RWPE1 (cell line): ENCODE data around the gene GALNTL6.
A peak's percentile ranks its signal among the peaks of the same experiment; 100 is the strongest.
"Not testable (repeated sequence)": the region's sequence is repeated elsewhere in the genome, so short reads cannot be mapped to it uniquely, and the experiment has no call there.

Source experiments
- CTCF ChIA-PET: fragments of 350-600 bp; sonication (Branson Sonifier 250); formaldehyde crosslinking; extraction: SDS; loops from one replicate; lab custom pipeline; 2021; lab: Yijun Ruan, JAX
- POLR2A ChIA-PET: fragments of 400-600 bp; formaldehyde crosslinking; extraction: SDS; loops from one replicate; lab custom pipeline; 2020; ENCODE audit warnings: antibody characterized with exemption; ENCODE audit not compliant: low non-redundant PET; lab: Yijun Ruan, JAX
- DNase-seq: peaks from one replicate; pipeline ENCODE4 v3.0.0; 2012; ENCODE audit warnings: low spot score
- H3K27ac ChIP-seq: fragments of 450-650 bp; 2 replicates; pipeline ENCODE4 v1.5.1; 2017
- CTCF ChIP-seq: fragments of 450-650 bp; conservative IDR thresholded peaks from 2 replicates; pipeline ENCODE4 v1.5.1; 2017; ENCODE audit warnings: low read depth, mild to moderate bottlenecking

GALNTL6 gene

DNA sequence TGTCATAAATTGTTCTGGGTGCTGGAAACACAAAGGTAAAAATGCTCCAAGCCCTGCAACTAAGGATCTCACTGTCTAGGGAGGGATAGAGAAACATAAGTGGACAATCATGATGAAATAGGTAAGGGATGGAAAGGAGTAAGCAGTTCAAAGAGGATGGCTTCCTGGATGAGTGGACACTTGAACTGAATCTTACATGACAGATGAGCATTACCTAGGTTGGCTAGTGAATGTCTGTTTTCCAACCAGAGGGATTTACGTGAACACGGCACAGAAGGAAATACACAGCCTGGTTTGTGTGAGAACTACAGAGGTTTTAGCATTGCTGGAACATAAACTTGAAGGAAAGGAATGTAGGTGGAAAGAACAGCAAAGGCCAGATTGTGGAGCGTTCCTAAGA lies 1205.2 kb downstream of the GALNTL6 start:
- CTCF ChIA-PET = interaction anchor here (0.5 to 0.6 kb wide), 2 partner anchors 305 to 474 kb away, joined by 3 to 4 read pairs; no protein-coding TSS in a partner anchor
- POLR2A ChIA-PET = no interaction called here
- no peak overlapping the region for H3K27ac ChIP-seq
- no peak for DNase-seq
- no peak for TF ChIP-seq CTCF

GRCh38 chr4:173019664-173020063 lies 1206.5 kb downstream of the GALNTL6 start:
- TF ChIP-seq CTCF = no peak
- DNase-seq = no peak
- H3K27ac ChIP-seq = no peak overlapping the region
- ChIA-PET CTCF (no interaction called here), POLR2A (no interaction called here)

DNA sequence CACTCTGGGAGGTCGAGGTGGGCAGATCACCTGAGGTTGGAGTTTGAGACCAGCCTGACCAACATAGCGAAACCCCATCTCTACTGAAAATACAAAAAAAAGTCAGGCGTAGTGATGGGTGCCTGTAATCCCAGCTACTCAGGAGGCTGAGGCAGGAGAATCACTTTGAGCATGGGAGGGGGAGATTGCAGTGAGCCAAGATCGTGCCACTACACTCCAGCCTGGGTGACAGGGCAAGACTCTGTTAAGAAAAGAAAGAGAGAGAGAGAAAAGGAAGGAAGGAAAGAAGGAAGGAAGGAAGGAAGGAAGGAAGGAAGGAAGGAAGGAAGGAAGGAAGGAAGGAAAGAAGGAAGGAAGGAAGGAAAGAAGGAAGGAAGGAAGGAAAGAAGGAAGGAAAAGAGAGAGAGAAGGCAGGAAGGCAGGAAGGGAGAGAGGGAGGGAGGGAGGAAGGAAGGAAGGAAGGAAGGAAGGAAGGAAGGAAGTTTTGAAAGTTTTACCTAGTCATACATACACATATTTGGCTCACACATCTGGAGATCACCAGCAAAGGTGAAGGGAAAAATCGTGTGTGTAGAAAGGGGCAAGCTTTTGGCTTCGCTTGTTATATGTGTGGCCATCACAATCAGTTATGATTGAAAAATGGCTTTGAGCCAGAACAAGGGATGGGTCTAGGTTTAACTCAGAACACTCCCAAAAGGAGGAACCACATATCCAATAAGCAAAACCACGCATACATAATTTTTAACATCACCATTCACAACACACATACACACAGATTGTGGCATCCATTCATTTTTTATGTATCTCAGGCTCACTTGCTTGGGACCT lies 1208.8 kb downstream of the GALNTL6 start:
- POLR2A ChIA-PET, H3K27ac ChIP-seq, DNase-seq: not testable (repeated sequence)
- CTCF ChIA-PET = interaction anchor here (3.4 kb wide), 1 partner anchor 236 kb away, joined by 25 read pairs; no protein-coding TSS in a partner anchor

GRCh38 chr4:173024203-173024602 lies 1211.0 kb downstream of the GALNTL6 start:
- POLR2A ChIA-PET = no interaction called here
- CTCF ChIA-PET = interaction anchor here (0.7 to 3.4 kb wide), 7 partner anchors 10 to 470 kb away, joined by 3 to 25 read pairs (median 4); no protein-coding TSS in a partner anchor
- DNase-seq = no peak
- no peak for TF ChIP-seq CTCF
- no peak overlapping the region for H3K27ac ChIP-seq

- peak; percentile 68 for TF ChIP-seq CTCF
- no peak overlapping the region for H3K27ac ChIP-seq
- ChIA-PET CTCF (interaction anchor here (0.5 to 3.4 kb wide), 13 partner anchors 9 to 294 kb away, joined by 3 to 25 read pairs (median 3); no protein-coding TSS in a partner anchor), POLR2A (no interaction called here)
- peak; percentile 63 for DNase-seq
These were observed 1211.9 kb downstream of the GALNTL6 start for GRCh38 chr4:173025131-173025530.

DNA sequence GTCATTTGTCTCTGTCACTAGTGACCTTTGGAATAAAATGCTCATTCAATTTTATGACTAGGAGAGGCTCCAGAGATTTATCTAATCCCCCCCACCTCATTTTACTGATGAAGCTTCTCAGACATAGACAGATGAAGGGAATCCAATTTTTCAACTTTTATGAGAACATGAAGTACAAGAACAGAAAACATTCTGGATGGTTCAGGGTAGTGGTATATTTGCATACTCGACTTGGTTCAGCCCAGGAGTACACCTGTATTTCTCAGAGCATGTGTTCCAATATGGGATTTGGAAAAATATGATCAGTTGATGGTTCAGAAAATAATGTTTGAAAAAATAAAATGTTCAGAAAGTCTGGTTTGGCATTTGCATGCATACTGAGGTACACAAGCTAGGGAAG lies 1224.0 kb downstream of the GALNTL6 start:
- TF ChIP-seq CTCF = no peak
- no peak for DNase-seq
- POLR2A ChIA-PET = no interaction called here
- CTCF ChIA-PET = no interaction called here
- H3K27ac ChIP-seq = no peak overlapping the region
